NB4 (cell line): ENCODE measurements around the gene BCL2L12.

ENCODE experiments used
- DNase-seq: peaks from one replicate; pipeline ENCODE4 v3.0.0; 2010; ENCODE audit warnings: low read depth
- H3K4me3 ChIP-seq: one replicate; pipeline ENCODE4 v1.5.1; 2011; ENCODE audit warnings: mild to moderate bottlenecking, low read depth, low read length, moderate library complexity
- CTCF ChIP-seq: IDR thresholded peaks from one replicate; pipeline ENCODE4 v1.5.1; 2012; ENCODE audit warnings: low read depth, low read length
- MYC ChIP-seq: IDR thresholded peaks from 2 replicates; pipeline ENCODE4 v1.6.1; 2011; ENCODE audit warnings: low read depth, low read length
- POLR2A ChIP-seq: IDR thresholded peaks from 2 replicates; pipeline ENCODE4 v1.6.1; 2011; ENCODE audit warnings: mild to moderate bottlenecking; ENCODE audit not compliant: insufficient read length; ENCODE audit errors: extremely low read depth
- TF ChIP-seq, protein P1 (sequence below): IDR thresholded peaks from 2 replicates; pipeline ENCODE4 v1.6.1; 2011; ENCODE audit warnings: low read depth, low read length

The BCL2L12 gene

DNA sequence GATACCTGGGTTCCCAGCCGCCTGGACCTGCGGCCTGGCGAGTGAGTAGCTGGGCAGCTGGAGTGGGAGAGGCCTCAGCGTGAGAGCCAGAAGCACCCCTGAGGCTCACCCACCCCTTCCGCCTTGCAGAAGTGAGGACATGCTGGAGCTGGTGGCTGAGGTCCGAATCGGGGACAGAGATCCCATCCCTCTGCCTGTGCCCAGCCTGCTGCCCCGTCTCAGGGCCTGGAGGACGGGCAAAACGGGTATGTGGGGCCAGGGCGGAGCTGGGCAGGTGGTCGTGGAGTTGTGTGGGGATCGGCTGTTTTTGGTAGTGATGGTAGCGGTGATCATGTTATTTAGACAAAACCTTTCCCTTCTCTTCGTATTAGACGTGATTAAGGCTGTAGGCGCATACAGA is 19.1 kb upstream of the BCL2L12 start:
- TF ChIP-seq MYC (no peak), CTCF (no peak), POLR2A (no peak)
- TF ChIP-seq, protein P1, sequence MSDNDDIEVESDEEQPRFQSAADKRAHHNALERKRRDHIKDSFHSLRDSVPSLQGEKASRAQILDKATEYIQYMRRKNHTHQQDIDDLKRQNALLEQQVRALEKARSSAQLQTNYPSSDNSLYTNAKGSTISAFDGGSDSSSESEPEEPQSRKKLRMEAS: no peak
- no peak for DNase-seq
- H3K4me3 ChIP-seq: no peak overlapping the region

DNA sequence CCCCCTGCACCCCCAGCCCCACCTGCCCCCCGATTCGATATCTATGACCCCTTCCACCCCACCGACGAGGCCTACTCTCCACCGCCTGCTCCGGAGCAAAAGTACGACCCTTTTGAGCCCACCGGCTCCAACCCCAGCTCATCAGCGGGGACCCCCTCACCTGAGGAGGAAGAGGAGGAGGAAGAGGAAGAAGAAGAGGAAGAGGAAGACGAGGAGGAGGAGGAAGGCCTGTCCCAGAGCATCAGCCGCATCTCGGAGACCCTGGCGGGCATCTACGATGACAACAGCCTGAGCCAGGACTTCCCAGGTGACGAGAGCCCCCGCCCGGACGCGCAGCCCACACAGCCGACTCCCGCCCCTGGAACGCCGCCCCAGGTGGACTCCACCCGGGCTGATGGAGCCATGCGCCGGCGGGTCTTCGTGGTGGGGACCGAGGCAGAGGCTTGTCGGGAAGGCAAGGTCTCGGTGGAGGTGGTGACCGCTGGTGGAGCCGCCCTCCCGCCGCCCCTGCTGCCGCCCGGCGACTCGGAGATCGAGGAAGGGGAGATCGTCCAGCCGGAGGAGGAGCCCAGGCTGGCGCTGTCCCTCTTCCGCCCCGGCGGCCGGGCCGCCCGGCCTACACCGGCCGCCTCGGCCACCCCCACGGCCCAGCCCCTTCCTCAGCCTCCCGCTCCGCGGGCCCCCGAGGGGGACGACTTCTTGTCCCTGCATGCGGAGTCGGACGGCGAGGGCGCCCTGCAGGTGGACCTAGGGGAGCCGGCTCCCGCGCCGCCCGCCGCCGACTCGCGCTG is 14.5 kb upstream of the BCL2L12 start:
- no peak overlapping the region for H3K4me3 ChIP-seq
- TF ChIP-seq, protein P1: no peak
- no peak for TF ChIP-seq MYC
- no peak for TF ChIP-seq CTCF
- TF ChIP-seq POLR2A: no peak
- no peak for DNase-seq

DNA sequence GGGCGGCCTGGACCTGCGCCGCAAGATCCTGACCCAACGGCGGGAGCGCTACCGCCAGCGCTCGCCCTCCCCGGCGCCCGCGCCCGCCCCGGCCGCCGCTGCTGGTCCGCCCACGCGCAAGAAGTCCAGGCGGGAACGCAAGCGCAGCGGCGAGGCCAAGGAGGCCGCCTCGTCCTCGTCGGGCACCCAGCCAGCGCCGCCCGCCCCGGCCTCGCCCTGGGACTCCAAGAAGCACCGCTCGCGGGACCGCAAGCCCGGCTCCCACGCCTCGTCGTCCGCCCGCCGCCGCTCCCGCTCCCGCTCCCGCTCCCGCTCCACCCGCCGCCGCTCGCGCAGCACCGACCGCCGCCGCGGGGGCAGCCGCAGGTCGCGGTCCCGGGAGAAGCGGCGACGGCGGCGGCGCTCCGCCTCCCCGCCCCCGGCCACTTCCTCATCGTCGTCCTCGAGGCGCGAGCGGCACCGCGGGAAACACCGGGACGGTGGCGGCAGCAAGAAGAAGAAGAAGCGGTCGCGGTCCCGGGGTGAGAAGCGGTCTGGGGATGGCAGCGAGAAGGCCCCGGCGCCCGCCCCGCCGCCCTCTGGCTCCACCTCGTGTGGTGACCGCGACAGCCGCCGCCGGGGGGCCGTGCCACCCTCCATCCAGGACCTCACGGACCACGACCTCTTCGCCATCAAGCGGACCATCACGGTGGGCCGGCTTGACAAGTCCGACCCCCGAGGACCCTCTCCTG is 13.7 kb upstream of the BCL2L12 start:
- H3K4me3 ChIP-seq: no peak overlapping the region
- no peak for DNase-seq
- no peak for TF ChIP-seq MYC
- TF ChIP-seq CTCF: no peak
- TF ChIP-seq POLR2A: no peak
- TF ChIP-seq, protein P1: no peak

DNA sequence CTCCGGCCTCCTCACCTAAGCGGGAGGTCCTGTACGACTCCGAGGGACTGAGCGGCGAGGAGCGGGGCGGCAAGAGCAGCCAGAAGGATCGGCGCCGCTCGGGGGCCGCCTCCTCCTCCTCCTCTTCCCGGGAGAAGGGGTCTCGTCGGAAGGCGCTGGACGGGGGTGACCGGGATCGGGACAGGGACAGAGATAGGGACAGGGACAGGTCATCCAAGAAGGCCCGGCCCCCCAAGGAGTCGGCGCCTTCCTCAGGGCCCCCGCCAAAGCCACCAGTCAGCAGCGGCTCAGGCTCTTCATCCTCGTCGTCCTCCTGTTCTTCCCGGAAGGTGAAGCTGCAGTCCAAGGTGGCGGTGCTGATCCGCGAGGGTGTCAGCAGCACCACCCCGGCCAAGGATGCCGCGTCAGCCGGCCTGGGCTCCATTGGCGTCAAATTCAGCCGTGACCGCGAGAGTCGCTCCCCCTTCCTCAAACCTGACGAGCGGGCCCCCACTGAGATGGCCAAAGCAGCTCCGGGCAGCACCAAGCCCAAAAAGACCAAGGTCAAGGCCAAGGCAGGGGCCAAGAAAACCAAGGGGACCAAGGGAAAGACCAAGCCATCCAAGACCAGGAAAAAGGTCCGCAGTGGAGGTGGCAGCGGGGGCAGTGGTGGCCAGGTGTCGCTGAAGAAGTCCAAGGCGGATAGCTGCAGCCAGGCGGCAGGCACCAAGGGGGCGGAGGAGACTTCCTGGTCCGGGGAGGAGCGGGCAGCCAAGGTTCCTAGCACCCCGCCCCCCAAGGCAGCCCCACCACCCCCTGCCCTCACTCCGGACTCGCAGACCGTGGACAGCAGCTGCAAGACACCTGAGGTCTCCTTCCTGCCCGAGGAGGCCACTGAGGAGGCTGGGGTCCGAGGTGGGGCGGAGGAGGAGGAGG is 12.9 kb upstream of the BCL2L12 start:
- no peak for DNase-seq
- TF ChIP-seq CTCF (no peak), MYC (no peak), POLR2A (no peak)
- TF ChIP-seq, protein P1: no peak
- no peak overlapping the region for H3K4me3 ChIP-seq

GRCh38 chr19:49653466-49653806 is 12.3 kb upstream of the BCL2L12 start:
- TF ChIP-seq MYC (no peak), POLR2A (no peak), CTCF (no peak)
- TF ChIP-seq, protein P1: no peak
- DNase-seq: no peak
- H3K4me3 ChIP-seq: no peak overlapping the region
